ENCODE data around the gene LRRC28. TPM values are rescaled to one million over a fixed set of nuclear protein-coding genes. Genes with fewer than 3 reads are reported as not detected.
"Not testable (repeated sequence)": the region's sequence is repeated elsewhere in the genome, so short reads cannot be mapped to it uniquely, and the experiment has no call there.

Gene LRRC28
- total RNA-seq, 1 experiment from 2014 or later, result 24.8 TPM

DNA sequence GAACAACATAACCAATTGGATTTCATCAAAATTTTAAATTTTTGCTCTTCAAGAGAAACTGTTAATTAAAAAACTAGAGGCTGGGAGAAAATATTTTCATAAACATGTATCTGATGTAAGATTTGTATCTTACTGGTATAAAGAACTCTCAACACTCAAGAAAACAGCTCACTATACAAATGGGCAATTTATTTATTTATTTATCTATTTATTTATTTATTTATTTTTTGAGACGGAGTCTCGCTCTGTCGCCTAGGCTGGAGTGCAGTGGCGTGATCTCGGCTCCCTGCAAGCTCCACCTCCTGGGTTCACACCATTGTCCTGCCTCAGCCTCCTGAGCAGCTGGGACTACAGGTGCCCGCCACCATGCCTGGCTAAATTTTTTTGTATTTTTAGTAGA lies 17.1 kb upstream of the LRRC28 start:
- not testable (repeated sequence) for H3K27me3 ChIP-seq (replicated peaks); H3K27ac ChIP-seq; H3K4me1 ChIP-seq (replicated peaks); DNase-seq (ENCODE audit: low read depth in 1 of 2, low spot score in 2 of 2); H3K4me3 ChIP-seq; H3K9me3 ChIP-seq (replicated peaks)
- peaks cover 23% of the 10 kb centered on the region for H3K36me3 ChIP-seq

DNA sequence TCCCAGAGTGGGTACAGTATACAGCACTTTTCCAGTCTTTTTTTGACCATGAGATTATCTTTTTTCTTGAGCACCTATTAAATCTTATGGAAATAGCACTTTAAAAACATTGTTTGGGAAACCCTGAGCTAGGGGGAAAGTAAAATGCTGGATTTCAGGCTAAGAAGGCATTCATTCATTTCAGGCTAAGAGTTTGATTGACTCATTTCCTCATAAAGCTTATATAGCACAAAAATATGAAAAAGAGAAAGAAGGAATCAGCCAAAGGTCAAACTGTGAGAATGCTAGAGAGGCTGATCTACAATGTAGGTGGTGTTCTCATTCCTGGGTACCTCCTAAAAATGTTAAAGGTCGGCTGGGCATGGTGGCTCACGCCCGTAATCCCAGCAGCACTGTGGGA lies 12.4 kb upstream of the LRRC28 start:
- DNase-seq (ENCODE audit: low read depth in 1 of 2, low spot score in 2 of 2), result no peak
- no peak overlapping the region for H3K27ac ChIP-seq
- no peaks in the 10 kb centered on the region for H3K9me3 ChIP-seq (replicated peaks)
- peaks cover 6% of the 10 kb centered on the region for H3K4me1 ChIP-seq (replicated peaks)
- H3K36me3 ChIP-seq, result peaks cover 40% of the 10 kb centered on the region
- H3K4me3 ChIP-seq, result no peak overlapping the region
- no peaks in the 10 kb centered on the region for H3K27me3 ChIP-seq (replicated peaks)

DNA sequence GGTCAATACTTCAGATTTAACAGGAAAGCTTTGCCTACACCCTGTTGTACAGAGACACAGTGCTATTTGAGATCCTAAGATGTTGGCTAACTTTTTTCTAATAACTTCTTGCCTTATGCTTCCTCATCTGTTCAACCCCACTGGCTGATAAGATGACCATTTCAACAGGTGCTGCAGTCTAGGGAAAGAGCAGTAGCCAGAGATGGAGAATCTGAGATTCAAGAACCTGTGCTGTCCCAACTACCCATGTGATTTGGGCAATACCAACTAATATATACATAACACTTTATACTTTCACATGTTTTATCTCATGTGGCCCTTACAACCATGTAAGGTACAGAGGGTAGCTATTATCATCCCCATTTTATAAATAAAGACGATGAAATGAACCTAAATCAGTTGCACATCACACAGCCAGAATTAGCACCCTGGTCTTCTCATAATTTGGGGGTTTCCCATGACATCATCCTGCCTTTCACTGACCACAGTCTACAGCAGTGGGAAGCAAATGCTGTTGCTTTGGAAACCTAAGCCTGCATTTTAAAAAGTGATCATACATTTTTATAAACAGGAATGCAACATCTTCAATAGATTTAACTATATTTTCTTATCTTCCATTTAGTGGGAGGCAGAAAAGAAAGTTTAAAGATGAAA lies 11.6 kb upstream of the LRRC28 start:
- Histone ChIP-seq H3K27ac (no peak overlapping the region), H3K4me3 (no peak overlapping the region), H3K9me3 (replicated peaks) (no peaks in the 10 kb centered on the region), H3K36me3 (peaks cover 40% of the 10 kb centered on the region), H3K4me1 (replicated peaks) (peaks cover 6% of the 10 kb centered on the region), H3K27me3 (replicated peaks) (no peaks in the 10 kb centered on the region)
- DNase-seq (ENCODE audit: low read depth in 1 of 2, low spot score in 2 of 2), result no peak

DNA sequence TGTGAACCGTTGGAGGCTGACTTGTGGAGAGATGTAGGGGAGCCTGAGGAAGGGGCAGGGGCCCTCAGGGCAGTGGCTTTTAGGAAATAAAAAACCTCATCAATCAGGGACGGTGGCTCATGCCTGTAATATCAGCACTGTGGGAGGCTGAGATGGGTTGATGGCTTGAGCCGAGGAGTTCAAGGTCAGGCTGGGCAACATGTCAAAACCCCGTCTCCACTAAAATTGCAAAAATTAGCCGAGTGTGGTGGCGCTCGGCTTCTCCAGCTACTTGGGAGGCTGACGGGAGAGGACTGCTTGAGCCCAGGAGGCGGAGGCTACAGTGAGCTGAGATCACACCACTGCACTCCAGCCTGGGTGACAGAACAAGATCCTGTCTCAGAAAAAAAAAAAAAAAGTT lies 9.5 kb upstream of the LRRC28 start:
- Histone ChIP-seq H3K4me3 (no peak overlapping the region), H3K9me3 (replicated peaks) (no peaks in the 10 kb centered on the region), H3K27ac (no peak overlapping the region), H3K4me1 (replicated peaks) (peaks cover 6% of the 10 kb centered on the region), H3K27me3 (replicated peaks) (no peaks in the 10 kb centered on the region), H3K36me3 (peaks cover 31% of the 10 kb centered on the region)
- no peak for DNase-seq (ENCODE audit: low read depth in 1 of 2, low spot score in 2 of 2)

DNA sequence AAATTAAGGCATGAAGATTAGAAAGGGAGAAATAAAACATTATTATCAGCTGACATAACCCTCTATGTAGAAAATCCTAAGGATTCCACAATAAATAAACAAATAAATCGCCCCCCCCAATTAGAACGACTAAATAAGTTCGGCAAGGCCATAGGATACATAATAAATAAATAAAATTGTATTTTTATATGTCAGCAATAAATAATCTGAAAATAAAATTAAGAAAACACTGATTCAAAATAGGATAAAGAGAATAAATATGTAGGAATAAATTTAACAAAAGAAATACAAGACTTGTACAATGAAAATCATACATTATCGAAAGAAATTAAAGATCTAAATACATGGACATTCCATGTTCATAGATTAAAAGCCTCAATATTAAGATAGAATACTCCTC lies 7.0 kb upstream of the LRRC28 start:
- H3K36me3 ChIP-seq, result peaks cover 20% of the 10 kb centered on the region
- 0 out of 2 replicates have a peak, but pooled peaks cover 6% of the 10 kb centered on the region for H3K4me1 ChIP-seq (replicated peaks)
- no peak overlapping the region for H3K4me3 ChIP-seq
- H3K27ac ChIP-seq, result no peak overlapping the region
- no peaks in the 10 kb centered on the region for H3K9me3 ChIP-seq (replicated peaks)
- no peaks in the 10 kb centered on the region for H3K27me3 ChIP-seq (replicated peaks)
- no peak for DNase-seq (ENCODE audit: low read depth in 1 of 2, low spot score in 2 of 2)

DNA sequence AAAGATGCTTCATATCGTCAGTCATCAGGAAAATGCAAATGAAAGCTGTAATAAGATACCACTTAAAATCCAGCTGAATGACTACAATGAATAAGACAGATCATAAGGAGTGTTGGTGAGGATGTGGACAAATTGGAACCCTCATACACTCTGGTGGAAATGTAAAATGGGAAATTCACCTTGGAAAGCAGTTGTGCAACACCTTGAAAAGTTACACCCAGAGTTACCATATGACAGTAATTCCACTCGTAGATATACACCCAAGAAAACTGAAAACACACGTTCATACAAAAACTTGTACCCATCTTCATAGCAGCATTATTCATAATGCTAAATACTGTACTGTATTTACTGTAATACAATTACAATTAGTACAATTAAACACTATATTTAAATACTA lies 4.2 kb upstream of the LRRC28 start:
- Histone ChIP-seq H3K27me3 (replicated peaks) (no peaks in the 10 kb centered on the region), H3K27ac (no peak overlapping the region), H3K4me1 (replicated peaks) (peaks cover 8% of the 10 kb centered on the region; the same call in 1 of the 2 replicates), H3K9me3 (replicated peaks) (no peaks in the 10 kb centered on the region), H3K36me3 (peaks cover 6% of the 10 kb centered on the region; the same call in 1 of the 2 replicates), H3K4me3 (no peak overlapping the region)
- no peak for DNase-seq (ENCODE audit: low read depth in 1 of 2, low spot score in 2 of 2)

DNA sequence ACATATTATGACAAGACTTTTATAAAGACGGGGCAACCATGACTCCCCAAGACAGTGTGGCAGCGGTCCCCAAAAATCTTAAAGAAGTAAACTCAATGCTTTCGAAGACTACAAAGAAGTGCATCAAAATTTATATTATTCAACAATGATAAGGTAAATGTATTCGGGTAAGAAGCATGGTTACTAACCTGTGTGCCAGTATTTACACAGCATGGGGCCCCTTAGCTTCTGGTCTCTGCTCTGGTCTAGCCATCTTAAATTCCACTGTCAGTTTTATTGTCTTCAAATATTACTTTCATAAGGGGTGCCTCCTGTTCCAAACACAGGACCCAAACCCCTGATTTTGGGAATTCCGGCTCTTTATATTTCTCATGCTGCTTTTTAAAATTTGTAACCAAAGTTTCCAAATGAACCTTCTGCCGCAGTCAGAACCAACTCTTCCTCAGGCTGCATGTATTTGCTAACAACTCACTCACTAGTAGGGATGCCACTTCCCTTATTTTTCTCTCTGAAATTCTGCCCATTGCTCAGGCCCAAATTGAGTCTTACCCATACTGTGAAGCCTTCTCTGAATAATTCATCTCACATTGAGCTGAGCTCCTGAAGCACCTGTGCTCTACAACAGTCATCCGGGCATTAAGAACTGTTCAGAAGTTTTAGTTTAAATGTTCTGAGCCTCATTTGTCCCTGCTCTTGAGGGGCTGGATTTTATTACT lies 3.1 kb upstream of the LRRC28 start:
- H3K27ac ChIP-seq, result no peak overlapping the region
- H3K4me3 ChIP-seq, result peak overlapping the region; percentile 78
- no peaks in the 10 kb centered on the region for H3K27me3 ChIP-seq (replicated peaks)
- H3K9me3 ChIP-seq (replicated peaks), result no peaks in the 10 kb centered on the region
- DNase-seq (ENCODE audit: low read depth in 1 of 2, low spot score in 2 of 2), result no peak
- H3K36me3 ChIP-seq, result peaks cover 6% of the 10 kb centered on the region; the same call in 1 of the 2 replicates
- H3K4me1 ChIP-seq (replicated peaks), result peaks cover 10% of the 10 kb centered on the region; the same call in 1 of the 2 replicates

DNA sequence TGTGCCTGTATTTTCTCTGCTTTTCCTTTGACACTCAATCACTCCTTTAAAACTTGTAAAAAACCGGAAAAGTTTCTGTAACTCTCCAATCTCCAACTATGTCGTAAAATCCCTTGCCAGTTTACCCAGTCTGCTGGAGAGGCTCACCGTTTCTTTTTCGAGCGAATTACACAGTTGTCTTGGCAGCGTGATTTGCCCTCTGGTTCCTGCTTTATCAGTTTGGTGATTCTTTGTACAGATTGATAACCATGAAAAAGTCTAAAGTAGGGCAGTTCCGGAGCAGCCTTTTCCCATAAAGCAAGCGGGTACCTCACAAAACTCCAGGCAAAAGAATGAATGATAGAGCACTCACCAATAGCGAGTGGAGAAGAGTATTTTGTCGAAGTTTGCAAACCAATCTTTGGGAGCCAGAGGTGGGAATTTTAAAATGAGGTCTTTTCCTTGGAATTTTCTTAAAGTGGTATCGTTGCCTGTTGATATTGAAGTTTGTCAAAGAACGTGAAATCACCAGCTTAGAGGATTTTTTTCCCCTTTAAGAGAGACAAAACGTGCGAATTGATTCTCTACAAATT lies 1.9 kb upstream of the LRRC28 start, which contains the start of gene TTC23:
Gene TTC23, minus strand, starts transcription at position 312 of the 572 bp plus-strand sequence. CDS start 20,869 bp downstream, outside the sequence.
- Histone ChIP-seq H3K27me3 (replicated peaks) (no peaks in the 10 kb centered on the region), H3K9me3 (replicated peaks) (no peaks in the 10 kb centered on the region), H3K4me3 (peak within 1 kb of the TSS; percentile 78), H3K4me1 (replicated peaks) (peaks cover 10% of the 10 kb centered on the region; the same call in 1 of the 2 replicates), H3K27ac (peak within 1 kb of the TSS; percentile 91), H3K36me3 (peaks cover 6% of the 10 kb centered on the region; the same call in 1 of the 2 replicates)
- peak in 1 of 2 experiments; percentile 86 for DNase-seq (ENCODE audit: low read depth in 1 of 2, low spot score in 2 of 2)

DNA sequence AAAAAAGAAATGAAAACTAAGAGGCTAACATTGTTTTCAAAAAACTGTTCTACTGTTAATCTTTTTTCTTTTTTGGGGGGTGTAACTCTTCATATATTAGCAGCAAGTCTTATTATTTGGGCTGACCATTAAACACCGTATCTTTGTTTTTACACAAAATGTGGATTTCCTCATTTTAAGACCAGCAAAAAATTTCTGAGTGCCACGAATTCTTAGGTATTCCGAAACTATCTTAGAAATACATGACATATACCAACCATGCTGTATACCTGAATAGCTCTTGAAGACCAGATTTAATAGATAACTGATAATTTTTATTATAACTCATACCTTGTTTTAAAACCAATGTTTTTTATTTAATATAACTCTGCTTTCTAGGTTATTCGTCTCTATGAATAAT lies 1.3 kb upstream of the LRRC28 start:
- H3K36me3 ChIP-seq, result peaks cover 4% of the 10 kb centered on the region; the same call in 1 of the 2 replicates
- no peaks in the 10 kb centered on the region for H3K27me3 ChIP-seq (replicated peaks)
- H3K4me1 ChIP-seq (replicated peaks), result peaks cover 10% of the 10 kb centered on the region; the same call in 1 of the 2 replicates
- H3K27ac ChIP-seq, result peak overlapping the region; percentile 91
- H3K9me3 ChIP-seq (replicated peaks), result no peaks in the 10 kb centered on the region
- DNase-seq (ENCODE audit: low read depth in 1 of 2, low spot score in 2 of 2), result no peak
- H3K4me3 ChIP-seq, result peak overlapping the region; percentile 78

DNA sequence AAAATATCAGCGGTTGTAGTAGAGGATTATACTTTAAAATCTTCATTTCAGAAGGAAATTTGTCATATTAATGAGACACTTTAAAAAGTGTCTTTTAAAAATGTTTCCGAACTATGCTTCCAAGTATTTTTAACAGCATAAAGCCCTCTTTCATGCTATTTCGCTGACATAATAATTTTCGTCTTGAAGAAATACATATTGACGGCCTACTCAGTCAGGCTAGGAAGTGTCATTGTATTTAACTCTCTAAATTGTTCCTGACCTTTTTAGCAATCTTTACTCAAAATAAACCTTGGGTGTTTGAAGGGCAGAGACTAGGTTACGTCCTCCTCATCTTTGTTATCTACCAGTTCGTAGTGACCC lies 806 bp upstream of the LRRC28 start:
- no peaks in the 10 kb centered on the region for H3K9me3 ChIP-seq (replicated peaks)
- DNase-seq (ENCODE audit: low read depth in 1 of 2, low spot score in 2 of 2), result no peak
- peak overlapping the region; percentile 78 for H3K4me3 ChIP-seq
- H3K36me3 ChIP-seq, result 0 out of 2 replicates have a peak, but pooled peaks cover 3% of the 10 kb centered on the region
- H3K4me1 ChIP-seq (replicated peaks), result peaks cover 10% of the 10 kb centered on the region; the same call in 1 of the 2 replicates
- peak overlapping the region; percentile 91 for H3K27ac ChIP-seq
- no peaks in the 10 kb centered on the region for H3K27me3 ChIP-seq (replicated peaks)

DNA sequence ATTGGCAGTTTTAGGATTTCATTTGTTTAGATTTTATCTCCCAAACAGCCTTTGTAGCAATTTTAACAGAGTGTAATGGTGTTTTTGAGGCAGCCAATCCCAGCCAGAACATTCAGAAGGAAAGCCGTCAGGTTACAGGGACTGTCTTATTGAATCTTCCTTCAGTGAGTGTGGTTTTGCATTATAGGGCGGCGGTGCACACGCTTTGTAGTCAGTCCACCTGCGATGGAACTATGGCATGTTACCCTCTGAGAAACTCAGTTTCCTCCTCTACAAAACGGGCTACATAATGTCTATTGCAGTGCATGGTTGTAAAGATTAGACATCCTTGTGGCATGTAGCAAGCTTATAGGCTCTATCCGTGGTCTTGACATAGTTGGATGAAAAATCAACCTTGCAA lies 1.0 kb downstream of the LRRC28 start:
- Histone ChIP-seq H3K36me3 (0 out of 2 replicates have a peak, but pooled peaks cover 3% of the 10 kb centered on the region), H3K27me3 (replicated peaks) (no peaks in the 10 kb centered on the region), H3K9me3 (replicated peaks) (no peaks in the 10 kb centered on the region), H3K27ac (no peak overlapping the region), H3K4me3 (no peak overlapping the region; the same call in 1 of the 2 replicates), H3K4me1 (replicated peaks) (peaks cover 10% of the 10 kb centered on the region; the same call in 1 of the 2 replicates)
- no peak for DNase-seq (ENCODE audit: low read depth in 1 of 2, low spot score in 2 of 2)

DNA sequence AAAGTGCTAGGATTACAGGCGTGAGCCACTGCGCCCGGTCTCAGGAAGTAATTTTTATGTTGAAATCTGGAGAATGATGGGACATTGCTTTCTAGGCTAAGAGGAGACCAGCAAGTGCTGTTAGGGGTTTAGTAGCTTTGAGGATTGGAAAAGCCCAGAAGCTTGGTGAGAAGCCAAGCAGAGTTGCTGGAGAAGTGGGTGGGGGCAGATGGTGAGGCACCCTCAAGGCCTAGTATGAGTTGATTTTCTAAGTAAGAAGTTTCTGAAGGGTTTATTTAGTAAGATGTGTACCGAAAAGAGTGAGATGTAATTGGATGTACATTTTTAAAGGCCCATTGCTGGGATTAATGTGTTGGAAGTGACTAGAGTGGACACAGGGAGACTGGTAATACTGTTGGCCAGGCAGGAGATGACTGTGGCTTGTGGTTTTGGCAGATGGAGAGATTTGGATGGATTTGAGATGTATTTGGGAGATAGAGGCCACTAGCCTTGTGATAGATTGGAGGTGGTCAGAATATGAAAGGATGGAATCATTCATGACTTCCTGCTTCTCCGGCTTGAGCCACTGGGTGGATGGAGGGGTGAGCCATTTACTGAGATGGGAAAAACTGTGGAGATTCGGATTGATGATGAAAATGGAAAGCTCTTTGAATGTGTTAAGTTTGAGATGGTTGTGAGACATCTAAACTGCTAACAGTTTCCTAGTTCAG lies 2.3 kb downstream of the LRRC28 start:
- DNase-seq (ENCODE audit: low read depth in 1 of 2, low spot score in 2 of 2), result no peak
- Histone ChIP-seq H3K27me3 (replicated peaks) (no peaks in the 10 kb centered on the region), H3K36me3 (0 out of 2 replicates have a peak, but pooled peaks cover 3% of the 10 kb centered on the region), H3K27ac (no peak overlapping the region), H3K4me1 (replicated peaks) (peaks cover 5% of the 10 kb centered on the region; the same call in 1 of the 2 replicates), H3K4me3 (no peak overlapping the region), H3K9me3 (replicated peaks) (no peaks in the 10 kb centered on the region)

DNA sequence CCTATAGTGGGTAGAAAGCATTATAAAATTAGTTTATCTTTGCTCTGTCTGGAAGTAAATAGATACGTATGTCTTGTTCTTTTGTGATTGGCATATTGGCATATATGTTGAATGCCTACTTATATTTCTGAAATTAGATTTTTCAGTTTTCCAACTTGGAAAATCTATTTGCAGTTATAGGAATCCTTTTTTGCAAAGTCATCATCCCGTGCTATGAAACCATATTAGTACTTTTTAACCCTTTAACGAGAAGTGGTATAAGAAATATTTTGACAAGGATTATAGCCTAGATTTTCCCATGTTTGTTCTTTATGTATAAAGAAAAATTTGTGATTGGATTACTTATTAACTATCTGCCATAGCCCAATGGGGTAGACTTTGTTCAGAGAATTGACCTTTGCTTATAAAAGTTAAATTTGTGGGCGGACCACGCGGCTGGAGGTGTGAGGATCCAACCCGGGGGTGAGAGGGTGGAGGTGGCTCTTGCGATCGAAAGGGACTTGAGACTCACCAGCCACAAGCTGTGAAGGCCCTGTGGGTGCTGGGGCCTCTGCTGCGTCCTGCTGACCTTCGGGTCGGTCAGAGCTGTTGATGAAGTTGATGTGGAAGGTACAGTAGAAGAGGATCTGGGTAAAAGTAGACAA lies 5.9 kb downstream of the LRRC28 start:
- Histone ChIP-seq H3K4me3 (no peak overlapping the region), H3K9me3 (replicated peaks) (no peaks in the 10 kb centered on the region), H3K4me1 (replicated peaks) (peaks cover under 1% of the 10 kb centered on the region; the same call in 1 of the 2 replicates), H3K27ac (no peak overlapping the region), H3K27me3 (replicated peaks) (no peaks in the 10 kb centered on the region), H3K36me3 (no peaks in the 10 kb centered on the region)
- no peak for DNase-seq (ENCODE audit: low read depth in 1 of 2, low spot score in 2 of 2)
